Neural cell (in vitro differentiated cells): ENCODE data around the gene C6orf118.

Source experiments
- RAD21 ChIP-seq: fragments of 450-650 bp; conservative IDR thresholded peaks from 2 replicates; pipeline ENCODE4 v1.6.1; 2014; ENCODE audit warnings: antibody characterized with exemption, mild to moderate bottlenecking, moderate library complexity
- TF ChIP-seq, protein P1 (sequence below): fragments of 450-650 bp; IDR thresholded peaks from 2 replicates; pipeline ENCODE4 v1.5.1; 2014; ENCODE audit warnings: antibody characterized with exemption, mild to moderate bottlenecking, moderate library complexity; ENCODE audit not compliant: poor library complexity, severe bottlenecking

DNA sequence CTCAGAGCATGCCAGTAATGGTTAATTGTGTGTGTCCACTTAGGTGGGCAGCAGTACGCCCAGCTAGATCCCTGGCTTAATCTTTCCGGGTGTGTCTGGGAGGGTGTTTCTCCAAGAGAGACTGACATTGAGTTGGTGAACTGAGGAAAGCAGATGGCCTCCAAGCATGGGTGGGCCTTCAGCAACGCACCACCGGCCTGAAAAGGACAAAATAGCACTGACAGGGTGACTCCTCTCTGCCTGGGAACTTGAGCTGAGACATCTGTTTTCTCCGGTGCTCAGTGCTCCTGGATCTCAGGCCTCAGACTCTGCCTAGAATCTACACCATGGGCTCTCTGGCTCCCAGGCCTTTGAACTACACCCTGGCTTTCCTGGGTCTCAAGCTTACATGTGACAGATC, 43.2 kb downstream of the C6orf118 start:
- no peak for TF ChIP-seq RAD21
- TF ChIP-seq, protein P1, sequence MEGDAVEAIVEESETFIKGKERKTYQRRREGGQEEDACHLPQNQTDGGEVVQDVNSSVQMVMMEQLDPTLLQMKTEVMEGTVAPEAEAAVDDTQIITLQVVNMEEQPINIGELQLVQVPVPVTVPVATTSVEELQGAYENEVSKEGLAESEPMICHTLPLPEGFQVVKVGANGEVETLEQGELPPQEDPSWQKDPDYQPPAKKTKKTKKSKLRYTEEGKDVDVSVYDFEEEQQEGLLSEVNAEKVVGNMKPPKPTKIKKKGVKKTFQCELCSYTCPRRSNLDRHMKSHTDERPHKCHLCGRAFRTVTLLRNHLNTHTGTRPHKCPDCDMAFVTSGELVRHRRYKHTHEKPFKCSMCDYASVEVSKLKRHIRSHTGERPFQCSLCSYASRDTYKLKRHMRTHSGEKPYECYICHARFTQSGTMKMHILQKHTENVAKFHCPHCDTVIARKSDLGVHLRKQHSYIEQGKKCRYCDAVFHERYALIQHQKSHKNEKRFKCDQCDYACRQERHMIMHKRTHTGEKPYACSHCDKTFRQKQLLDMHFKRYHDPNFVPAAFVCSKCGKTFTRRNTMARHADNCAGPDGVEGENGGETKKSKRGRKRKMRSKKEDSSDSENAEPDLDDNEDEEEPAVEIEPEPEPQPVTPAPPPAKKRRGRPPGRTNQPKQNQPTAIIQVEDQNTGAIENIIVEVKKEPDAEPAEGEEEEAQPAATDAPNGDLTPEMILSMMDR, result no peak
